DND-41 (cell line): ENCODE data around the gene ANKRD6.

ENCODE experiments used
- ATAC-seq: fragments of 200-7000 bp; cut with Tn5 transposase; 3 replicates; pipeline ENCODE4 v1.9.1; 2021; ENCODE audit warnings: low read depth; ENCODE audit not compliant: insufficient read depth
- DNase-seq: peaks from one replicate; pipeline ENCODE4 v3.0.0-alpha.2; 2020
- H2AFZ ChIP-seq: 2 replicates; pipeline ENCODE4 v1.6.0; 2012; ENCODE audit warnings: low read depth, low read length
- H3K27ac ChIP-seq: 2 replicates; pipeline ENCODE4 v1.5.1; 2012; ENCODE audit warnings: low read length, inconsistent platforms
- H3K27me3 ChIP-seq: fragments of 200-600 bp; sonication (generic); 2 replicates; pipeline ENCODE4 v1.6.0; 2012; ENCODE audit warnings: low read length, mild to moderate bottlenecking, inconsistent platforms; ENCODE audit not compliant: insufficient read depth, poor library complexity
- H3K36me3 ChIP-seq: 2 replicates; pipeline ENCODE4 v1.5.1; 2012; ENCODE audit warnings: low read length, inconsistent platforms; ENCODE audit not compliant: insufficient read depth
- H3K4me1 ChIP-seq: 2 replicates; pipeline ENCODE4 v1.5.1; 2012; ENCODE audit warnings: mild to moderate bottlenecking, low read length; ENCODE audit not compliant: insufficient read depth
- H3K4me2 ChIP-seq: 2 replicates; pipeline ENCODE4 v1.6.0; 2012; ENCODE audit warnings: mild to moderate bottlenecking, moderate library complexity, low read length, inconsistent platforms; ENCODE audit not compliant: insufficient read depth
- H3K4me3 ChIP-seq, 2 experiments: fragments of 200-600 bp in 1 of 2; shearing (Covaris generic) in 1 of 2; 2 replicates each; pipeline ENCODE4 v1.5.1; 2012 to 2016; ENCODE audit warnings: inconsistent platforms in 2 of 2, low read length in 2 of 2, mild to moderate bottlenecking in 2 of 2, low read depth in 1 of 2, moderate library complexity in 1 of 2
- H3K79me2 ChIP-seq: 2 replicates; pipeline ENCODE4 v1.6.0; 2012; ENCODE audit warnings: low read length, inconsistent platforms; ENCODE audit not compliant: insufficient read depth
- H3K9ac ChIP-seq: 2 replicates; pipeline ENCODE4 v1.6.0; 2012; ENCODE audit warnings: low read depth, mild to moderate bottlenecking, inconsistent platforms, low read length, moderate library complexity
- H3K9me3 ChIP-seq: 2 replicates; pipeline ENCODE4 v1.5.1; 2012; ENCODE audit warnings: low read length, moderate library complexity, mild to moderate bottlenecking, inconsistent platforms; ENCODE audit not compliant: insufficient read depth, severe bottlenecking
- H4K20me1 ChIP-seq: 2 replicates; pipeline ENCODE4 v1.6.0; 2012; ENCODE audit warnings: low read length; ENCODE audit not compliant: insufficient read depth
- EZH2 ChIP-seq: IDR thresholded peaks from 3 replicates; pipeline ENCODE4 v1.6.1; 2012; ENCODE audit warnings: borderline replicate concordance, low read depth, mild to moderate bottlenecking, moderate library complexity, low read length, inconsistent platforms; ENCODE audit not compliant: severe bottlenecking
- TF ChIP-seq, protein P1 (sequence below): IDR thresholded peaks from 2 replicates; pipeline ENCODE4 v1.5.1; 2012; ENCODE audit warnings: borderline replicate concordance, low read length, moderate library complexity, mild to moderate bottlenecking; ENCODE audit not compliant: poor library complexity, severe bottlenecking; ENCODE audit errors: extremely low read depth

The ANKRD6 gene

DNA sequence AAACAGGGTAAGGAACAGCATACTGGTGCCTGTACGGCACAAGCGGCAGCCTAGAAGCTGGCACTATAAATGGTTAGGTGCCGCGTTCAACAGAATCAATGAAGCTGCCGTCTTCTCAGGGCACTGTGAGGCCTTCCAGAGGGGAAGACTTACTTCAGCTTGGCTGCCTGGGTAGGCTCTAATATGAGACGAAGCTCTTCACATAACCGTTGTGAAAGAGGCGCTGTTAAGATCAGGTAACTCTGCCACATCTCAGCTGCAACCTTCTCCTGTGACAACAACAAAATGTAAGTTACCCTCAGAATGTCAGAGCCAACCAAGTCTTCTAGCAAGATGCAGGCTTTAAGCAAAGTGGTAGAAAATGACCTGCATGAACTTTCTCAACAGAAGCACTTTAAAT lies 217.6 kb downstream of the ANKRD6 start:
- no peak overlapping the region for H2AFZ ChIP-seq
- H3K4me1 ChIP-seq = no peaks in the 10 kb centered on the region
- H4K20me1 ChIP-seq = no peaks in the 10 kb centered on the region
- no peaks in the 10 kb centered on the region for H3K79me2 ChIP-seq
- no peak for TF ChIP-seq EZH2
- TF ChIP-seq, protein P1, sequence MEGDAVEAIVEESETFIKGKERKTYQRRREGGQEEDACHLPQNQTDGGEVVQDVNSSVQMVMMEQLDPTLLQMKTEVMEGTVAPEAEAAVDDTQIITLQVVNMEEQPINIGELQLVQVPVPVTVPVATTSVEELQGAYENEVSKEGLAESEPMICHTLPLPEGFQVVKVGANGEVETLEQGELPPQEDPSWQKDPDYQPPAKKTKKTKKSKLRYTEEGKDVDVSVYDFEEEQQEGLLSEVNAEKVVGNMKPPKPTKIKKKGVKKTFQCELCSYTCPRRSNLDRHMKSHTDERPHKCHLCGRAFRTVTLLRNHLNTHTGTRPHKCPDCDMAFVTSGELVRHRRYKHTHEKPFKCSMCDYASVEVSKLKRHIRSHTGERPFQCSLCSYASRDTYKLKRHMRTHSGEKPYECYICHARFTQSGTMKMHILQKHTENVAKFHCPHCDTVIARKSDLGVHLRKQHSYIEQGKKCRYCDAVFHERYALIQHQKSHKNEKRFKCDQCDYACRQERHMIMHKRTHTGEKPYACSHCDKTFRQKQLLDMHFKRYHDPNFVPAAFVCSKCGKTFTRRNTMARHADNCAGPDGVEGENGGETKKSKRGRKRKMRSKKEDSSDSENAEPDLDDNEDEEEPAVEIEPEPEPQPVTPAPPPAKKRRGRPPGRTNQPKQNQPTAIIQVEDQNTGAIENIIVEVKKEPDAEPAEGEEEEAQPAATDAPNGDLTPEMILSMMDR = no peak
- DNase-seq (no peak), ATAC-seq (no peak)
- no peak overlapping the region for H3K4me2 ChIP-seq
- no peak overlapping the region for H3K27ac ChIP-seq
- H3K9me3 ChIP-seq = no peaks in the 10 kb centered on the region
- peaks cover 94% of the 10 kb centered on the region for H3K36me3 ChIP-seq
- no peak overlapping the region for H3K9ac ChIP-seq
- H3K4me3 ChIP-seq = no peak overlapping the region
- H3K27me3 ChIP-seq = no peaks in the 10 kb centered on the region

DNA sequence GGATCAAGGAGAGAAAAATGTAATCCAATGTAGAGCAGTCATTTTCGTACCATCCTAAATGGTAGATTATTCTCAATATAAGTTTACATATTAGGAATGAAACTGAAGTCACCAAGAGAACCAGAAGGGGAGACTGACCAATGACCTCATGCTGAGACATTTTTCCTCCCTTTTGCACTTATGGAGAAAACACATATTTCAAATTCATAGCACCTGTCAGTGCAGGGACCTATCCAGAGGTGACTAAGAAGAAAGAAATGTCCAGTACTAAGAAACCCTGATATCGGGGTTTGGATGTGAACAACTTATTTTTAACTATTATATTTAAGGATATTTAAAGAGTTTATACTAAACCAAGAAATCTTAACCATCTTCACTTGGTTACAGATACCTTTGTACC lies 222.2 kb downstream of the ANKRD6 start:
- no peaks in the 10 kb centered on the region for H3K9me3 ChIP-seq
- DNase-seq (no peak), ATAC-seq (no peak)
- H3K4me1 ChIP-seq = no peaks in the 10 kb centered on the region
- H3K4me3 ChIP-seq = no peak overlapping the region
- H4K20me1 ChIP-seq = no peaks in the 10 kb centered on the region
- no peak overlapping the region for H2AFZ ChIP-seq
- H3K36me3 ChIP-seq = peaks cover 87% of the 10 kb centered on the region
- no peak overlapping the region for H3K9ac ChIP-seq
- H3K79me2 ChIP-seq = no peaks in the 10 kb centered on the region
- no peak overlapping the region for H3K27ac ChIP-seq
- no peaks in the 10 kb centered on the region for H3K27me3 ChIP-seq
- H3K4me2 ChIP-seq = no peak overlapping the region
- TF ChIP-seq EZH2 = no peak
- TF ChIP-seq, protein P1 = no peak

DNA sequence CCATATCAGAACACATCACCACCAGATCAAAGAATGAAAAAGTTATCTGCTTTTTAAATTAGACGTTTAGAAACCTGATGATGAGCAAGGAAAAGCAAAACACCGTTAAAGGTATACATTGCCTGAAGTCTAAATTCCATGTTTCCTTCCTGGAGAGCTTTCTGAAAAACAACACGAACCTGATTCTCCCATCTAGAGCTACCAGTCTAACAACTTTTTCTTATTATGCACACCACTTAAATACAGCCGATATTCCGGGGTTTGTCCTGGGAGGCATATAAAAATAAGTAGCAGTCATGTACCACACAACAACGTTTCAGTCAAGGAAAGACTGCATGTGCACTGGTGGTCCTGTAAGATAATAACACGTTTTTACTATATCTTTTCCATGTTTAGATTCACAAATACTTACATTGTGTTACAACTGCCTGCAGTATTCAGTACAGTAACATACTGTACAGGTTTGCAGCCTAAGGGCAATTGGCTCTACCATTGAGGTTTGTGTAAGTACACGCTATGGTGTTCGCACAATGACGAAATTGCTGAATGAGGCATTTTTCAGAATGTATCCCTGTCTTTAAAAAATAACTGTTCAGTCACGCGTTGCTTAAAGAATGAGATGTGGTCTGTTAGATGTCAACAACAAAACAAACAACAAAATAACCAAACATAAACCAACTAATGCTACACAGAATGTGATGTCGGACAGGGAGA lies 224.7 kb downstream of the ANKRD6 start:
- peaks cover 86% of the 10 kb centered on the region for H3K36me3 ChIP-seq
- no peak for DNase-seq

More for the DNA sequence above, 224.7 kb downstream of the ANKRD6 start:
- Histone ChIP-seq H4K20me1 (no peaks in the 10 kb centered on the region; the same call in 1 of the 2 replicates), H3K9ac (no peak overlapping the region), H3K9me3 (no peaks in the 10 kb centered on the region), H3K4me2 (no peak overlapping the region), H2AFZ (no peak overlapping the region), H3K27me3 (no peaks in the 10 kb centered on the region), H3K4me3 (no peak overlapping the region), H3K79me2 (no peaks in the 10 kb centered on the region), H3K4me1 (no peaks in the 10 kb centered on the region), H3K27ac (no peak overlapping the region)
- no peak for ATAC-seq
- no peak for TF ChIP-seq EZH2
- TF ChIP-seq, protein P1 = no peak
